HG03565 (cell line): ENCODE data around the gene FADS1.

Experiments used
- ATAC-seq: cut with Tn5 transposase; IDR thresholded peaks from one replicate; pipeline ENCODE4 v1.9.1; 2021; ENCODE audit warnings: mild to moderate bottlenecking, moderate library complexity; ENCODE audit not compliant: unreplicated experiment

The FADS1 gene

GRCh38 chr11:61797263-61797944, 19.4 kb downstream of the FADS1 start:
- no peak for ATAC-seq

GRCh38 chr11:61795876-61796526, 20.8 kb downstream of the FADS1 start:
- ATAC-seq, result no peak

- ATAC-seq, result no peak
Measured at GRCh38 chr11:61795459-61795858, 21.3 kb downstream of the FADS1 start.

- ATAC-seq, result no peak
Measured at GRCh38 chr11:61794579-61794978, 22.2 kb downstream of the FADS1 start.

GRCh38 chr11:61793829-61794204, 23.0 kb downstream of the FADS1 start:
- ATAC-seq, result no peak

GRCh38 chr11:61793083-61793828, 23.5 kb downstream of the FADS1 start:
- ATAC-seq, result no peak

- ATAC-seq, result peak; percentile 64
Measured at GRCh38 chr11:61792310-61793082, 24.3 kb downstream of the FADS1 start, which contains the start of the genes FEN1 and TMEM258. TSS of gene FEN1 (plus strand) at chr11:61792911. CDS start at chr11:61795362, 2,451 bp downstream. TSS of gene TMEM258 (minus strand) at chr11:61792599. CDS start at chr11:61792558, 41 bp downstream.

- no peak for ATAC-seq
Measured at GRCh38 chr11:61791737-61792309, 25.0 kb downstream of the FADS1 start.

- ATAC-seq, result no peak
Measured at GRCh38 chr11:61787928-61788491, 28.8 kb downstream of the FADS1 start.

GRCh38 chr11:61785837-61786402, 30.9 kb downstream of the FADS1 start:
- ATAC-seq, result no peak

- no peak for ATAC-seq
Measured at GRCh38 chr11:61784506-61784805, 32.3 kb downstream of the FADS1 start.

- no peak for ATAC-seq
Measured at GRCh38 chr11:61783717-61784505, 32.9 kb downstream of the FADS1 start.

GRCh38 chr11:61782841-61783240, 34.0 kb downstream of the FADS1 start:
- no peak for ATAC-seq

- ATAC-seq, result no peak
Measured at GRCh38 chr11:61782299-61782698, 34.5 kb downstream of the FADS1 start.

- no peak for ATAC-seq
Measured at GRCh38 chr11:61781585-61781984, 35.2 kb downstream of the FADS1 start.

- ATAC-seq, result no peak
Measured at GRCh38 chr11:61780581-61781162, 36.1 kb downstream of the FADS1 start.

- no peak for ATAC-seq
Measured at GRCh38 chr11:61779666-61780525, 36.9 kb downstream of the FADS1 start.
